IMR-90 (cell line): ENCODE data around the gene MTHFD2L. TPM values are rescaled to one million over a fixed set of nuclear protein-coding genes. Genes with fewer than 3 reads are reported as not detected.

ENCODE experiments used
- ATAC-seq: fragments of 200-7000 bp; cut with Tn5 transposase; 2 replicates; pipeline ENCODE4 v1.9.1; 2020; ENCODE audit warnings: low read depth, mild to moderate bottlenecking, moderate library complexity
- BruUV-seq: library from RNA; stranded (reverse); fragments of 400-500 nt; replicated peaks from 2 replicates; lab custom pipeline; 2021; lab: Mats Ljungman, UMichigan
- CTCF ChIA-PET: fragments of 300-600 bp; formaldehyde crosslinking; extraction: SDS; loops from one replicate; lab custom pipeline; 2021; ENCODE audit warnings: antibody characterized with exemption; lab: Yijun Ruan, JAX
- POLR2A ChIA-PET: fragments of 300-600 bp; sonication (Branson Sonifier 250); formaldehyde crosslinking; loops from one replicate; lab custom pipeline; 2022; ENCODE audit warnings: antibody characterized with exemption; ENCODE audit not compliant: unreplicated experiment; lab: Charles Lee
- DNase-seq: peaks from one replicate; pipeline ENCODE4 v3.0.0; 2013
- H2AFZ ChIP-seq: replicated peaks from 2 replicates; pipeline ENCODE3; 2013; ENCODE audit warnings: low read length, mild to moderate bottlenecking; ENCODE audit not compliant: poor library complexity
- H2AK5ac ChIP-seq: 2 replicates; pipeline ENCODE4 v1.6.1; 2013; ENCODE audit warnings: low read depth, low read length, inconsistent platforms
- H2AK9ac ChIP-seq: replicated peaks from 2 replicates; pipeline ENCODE3; 2013; ENCODE audit warnings: mild to moderate bottlenecking, low read depth, low read length, moderate library complexity; ENCODE audit not compliant: poor library complexity
- H2BK120ac ChIP-seq: 2 replicates; pipeline ENCODE4 v1.6.1; 2013; ENCODE audit warnings: low read depth, low read length, inconsistent platforms
- H2BK15ac ChIP-seq: 3 replicates; pipeline ENCODE4 v1.6.1; 2013; ENCODE audit warnings: low read depth, low read length, inconsistent platforms
- H2BK20ac ChIP-seq: 2 replicates; pipeline ENCODE4 v1.6.1; 2013; ENCODE audit warnings: low read depth, mild to moderate bottlenecking, inconsistent platforms, low read length, moderate library complexity
- H2BK5ac ChIP-seq: 2 replicates; pipeline ENCODE4 v1.6.1; 2013; ENCODE audit warnings: mild to moderate bottlenecking, low read depth, low read length, inconsistent platforms; ENCODE audit not compliant: poor library complexity, severe bottlenecking
- H3K14ac ChIP-seq: replicated peaks from 2 replicates; pipeline ENCODE4 v1.6.1; 2013; ENCODE audit warnings: low read depth, low read length, inconsistent platforms
- H3K18ac ChIP-seq: 2 replicates; pipeline ENCODE4 v1.6.1; 2013; ENCODE audit warnings: low read depth, low read length, control low read depth
- H3K23ac ChIP-seq: 2 replicates; pipeline ENCODE4 v1.6.1; 2013; ENCODE audit warnings: low read depth, low read length, inconsistent platforms
- H3K27ac ChIP-seq: 2 replicates; pipeline ENCODE4 v1.5.1; 2013; ENCODE audit warnings: mild to moderate bottlenecking, control low read depth, low read length; ENCODE audit not compliant: insufficient read depth
- H3K27me3 ChIP-seq: 2 replicates; pipeline ENCODE4 v1.6.1; 2013; ENCODE audit warnings: low read length; ENCODE audit not compliant: control insufficient read depth, insufficient read depth
- H3K36me3 ChIP-seq: 2 replicates; pipeline ENCODE4 v1.6.1; 2013; ENCODE audit warnings: low read length, mixed read lengths; ENCODE audit not compliant: control insufficient read depth, insufficient read depth
- H3K4ac ChIP-seq: 2 replicates; pipeline ENCODE4 v1.6.1; 2013; ENCODE audit warnings: low read depth, low read length, inconsistent platforms
- H3K4me1 ChIP-seq: 2 replicates; pipeline ENCODE4 v1.6.1; 2013; ENCODE audit warnings: low read length, mixed read lengths; ENCODE audit not compliant: control insufficient read depth, insufficient read depth
- H3K4me2 ChIP-seq: 2 replicates; pipeline ENCODE4 v1.6.1; 2013; ENCODE audit warnings: low read depth, mild to moderate bottlenecking, control low read depth, low read length, moderate library complexity
- H3K4me3 ChIP-seq: 2 replicates; pipeline ENCODE4 v1.5.1; 2013; ENCODE audit warnings: low read depth, mild to moderate bottlenecking, control low read depth, low read length, moderate library complexity; ENCODE audit not compliant: insufficient read depth
- H3K56ac ChIP-seq: 2 replicates; pipeline ENCODE4 v1.6.1; 2013; ENCODE audit warnings: low read length, inconsistent platforms; ENCODE audit not compliant: insufficient read depth; ENCODE audit errors: extremely low read depth
- H3K79me1 ChIP-seq, 2 experiments: 2 replicates each; pipeline ENCODE4 v1.6.1; 2013; ENCODE audit warnings: low read length in 2 of 2, inconsistent platforms in 1 of 2, low read depth in 1 of 2
- H3K9ac ChIP-seq: 2 replicates; pipeline ENCODE4 v1.6.1; 2013; ENCODE audit warnings: low read depth, low read length, control low read depth
- H3K9me1 ChIP-seq: 2 replicates; pipeline ENCODE4 v1.6.1; 2013; ENCODE audit warnings: low read length, inconsistent platforms; ENCODE audit not compliant: insufficient read depth
- H3K9me3 ChIP-seq: 2 replicates; pipeline ENCODE4 v1.6.1; 2013; ENCODE audit warnings: low read length; ENCODE audit not compliant: control insufficient read depth, insufficient read depth
- H4K20me1 ChIP-seq: 2 replicates; pipeline ENCODE4 v1.6.1; 2013; ENCODE audit warnings: low read length, inconsistent platforms; ENCODE audit not compliant: insufficient read depth
- H4K5ac ChIP-seq: 2 replicates; pipeline ENCODE4 v1.6.1; 2013; ENCODE audit warnings: mild to moderate bottlenecking, low read depth, low read length, control low read depth
- H4K8ac ChIP-seq, 2 experiments: 2 replicates each; pipeline ENCODE4 v1.6.1; 2013; ENCODE audit warnings: low read depth in 2 of 2, low read length in 2 of 2, control low read depth in 1 of 2, inconsistent platforms in 1 of 2
- H4K91ac ChIP-seq: 2 replicates; pipeline ENCODE4 v1.6.1; 2013; ENCODE audit warnings: low read depth, low read length, inconsistent platforms; ENCODE audit not compliant: insufficient read depth
- BHLHE40 ChIP-seq: fragments of 150-350 bp; IDR thresholded peaks from 2 replicates; pipeline ENCODE4 v1.6.1; 2016; ENCODE audit warnings: mild to moderate bottlenecking, low read depth, low read length
- CEBPB ChIP-seq: IDR thresholded peaks from 2 replicates; pipeline ENCODE4 v1.6.1; 2012; ENCODE audit warnings: low read depth, low read length, improper control_type of control experiment
- CHD1 ChIP-seq: IDR thresholded peaks from 2 replicates; pipeline ENCODE4 v1.6.1; 2012; ENCODE audit warnings: low read depth, low read length, improper control_type of control experiment
- FOS ChIP-seq: fragments of 150-350 bp; IDR thresholded peaks from 2 replicates; pipeline ENCODE4 v1.6.1; 2016; ENCODE audit warnings: low read depth, low read length
- MAFK ChIP-seq: IDR thresholded peaks from 2 replicates; pipeline ENCODE4 v1.6.1; 2012; ENCODE audit warnings: low read depth, low read length, improper control_type of control experiment
- MAZ ChIP-seq: IDR thresholded peaks from 2 replicates; pipeline ENCODE4 v1.6.1; 2012; ENCODE audit warnings: low read depth, mild to moderate bottlenecking, low read length, improper control_type of control experiment, moderate library complexity, borderline replicate concordance
- MXI1 ChIP-seq: IDR thresholded peaks from 2 replicates; pipeline ENCODE4 v1.6.1; 2012; ENCODE audit warnings: low read depth, mild to moderate bottlenecking, low read length, moderate library complexity, borderline replicate concordance
- NFE2L2 ChIP-seq: fragments of 150-350 bp; IDR thresholded peaks from 2 replicates; pipeline ENCODE4 v1.6.1; 2016; ENCODE audit warnings: low read depth, mild to moderate bottlenecking, low read length
- POLR2A ChIP-seq: IDR thresholded peaks from 2 replicates; pipeline ENCODE4 v1.6.1; 2012; ENCODE audit warnings: mild to moderate bottlenecking, low read depth, low read length
- RAD21 ChIP-seq: IDR thresholded peaks from 2 replicates; pipeline ENCODE4 v1.6.1; 2012; ENCODE audit warnings: low read length, improper control_type of control experiment
- RCOR1 ChIP-seq: IDR thresholded peaks from 2 replicates; pipeline ENCODE4 v1.6.1; 2012; ENCODE audit warnings: mild to moderate bottlenecking, low read length, improper control_type of control experiment; ENCODE audit not compliant: insufficient replicate concordance
- RFX5 ChIP-seq: IDR thresholded peaks from 2 replicates; pipeline ENCODE4 v1.8.0; 2012; ENCODE audit warnings: low read depth, mild to moderate bottlenecking, low read length, moderate library complexity
- SMC3 ChIP-seq: fragments of 150-350 bp; IDR thresholded peaks from 2 replicates; pipeline ENCODE4 v1.6.1; 2016; ENCODE audit warnings: low read depth, mild to moderate bottlenecking, antibody characterized with exemption, low read length, moderate library complexity
- WGBS, 2 experiments: methylation state at CpG; one replicate each; pipeline versions ENCODE4 v1.1.5 to v1.1.7; 2013; ENCODE audit warnings: missing lambda C conversion rate in 2 of 2; ENCODE audit not compliant: insufficient read length in 1 of 2; ENCODE audit errors: extremely low coverage in 2 of 2; 5-methylcytosine and 5-hydroxymethylcytosine counted together
- dilution Hi-C: fragments of 300-500 bp; cut with HindIII; formaldehyde crosslinking; loops from one replicate; pipeline ENCODE4 v1.14.3; 2018; ENCODE audit warnings: low sequenced_read_pairs; ENCODE audit not compliant: unreplicated experiment
- in situ Hi-C: fragments of 300-500 bp; cut with MboI; formaldehyde crosslinking; loops from 3 replicates; pipeline ENCODE4 v1.14.3; 2019; ENCODE audit warnings: low sequenced_read_pairs, inconsistent platforms, mixed read lengths
- intact Hi-C: fragments of 100-400 bp; cut with micrococcal nuclease; formaldehyde crosslinking; loops from 2 replicates; pipeline ENCODE4 v1.10.0; 2022
- polyA plus RNA-seq, 3 experiments: library from polyadenylated mRNA; depleted of rRNA; stranded (reverse); fragments of >200 nt; gene quantifications; 2 replicates each; pipeline ENCODE4 v1.2.3, GENCODE V29; 2012; ENCODE audit warnings: low replicate concordance in 1 of 3
- total RNA-seq: library from RNA; depleted of rRNA; stranded (reverse); fragments of >200 nt; gene quantifications from 2 replicates; pipeline ENCODE4 v1.2.3, GENCODE V29; 2012
- TF ChIP-seq, protein P1 (sequence below): fragments of 150-350 bp; IDR thresholded peaks from 2 replicates; pipeline ENCODE4 v1.6.1; 2016; ENCODE audit warnings: low read depth, mild to moderate bottlenecking, low read length, moderate library complexity, borderline replicate concordance
- TF ChIP-seq, protein P2 (sequence below): conservative IDR thresholded peaks from 2 replicates; pipeline ENCODE4 v1.5.1; 2012; ENCODE audit warnings: mild to moderate bottlenecking, low read depth, low read length, improper control_type of control experiment
- TF ChIP-seq, protein P3 (sequence below): fragments of 150-350 bp; IDR thresholded peaks from 2 replicates; pipeline ENCODE4 v1.6.1; 2017; ENCODE audit warnings: mild to moderate bottlenecking, antibody characterized with exemption, low read length, low read depth

The MTHFD2L gene
- total and polyA plus RNA-seq, 2 of the 4 experiments (the other 2 are of a cell fraction) = 2.8 to 4.3 TPM

- Histone ChIP-seq H2BK120ac (no peak overlapping the region), H3K4me3 (no peak overlapping the region), H3K27me3 (no peaks in the 10 kb centered on the region), H3K56ac (no peak overlapping the region), H3K18ac (no peak overlapping the region), H3K9me3 (no peaks in the 10 kb centered on the region), H3K4ac (no peak overlapping the region), H3K79me1 (no peaks in the 10 kb centered on the region), H2BK20ac (no peak overlapping the region), H3K9me1 (peaks cover 3% of the 10 kb centered on the region; the same call in 1 of the 2 replicates), H2AFZ (no peak overlapping the region), H4K8ac (no peak overlapping the region), H4K91ac (no peak overlapping the region), H2AK5ac (no peak overlapping the region), H3K36me3 (no peaks in the 10 kb centered on the region), H3K27ac (no peak overlapping the region), H2BK15ac (no peak overlapping the region), H3K23ac (no peak overlapping the region), H4K5ac (no peak overlapping the region), H3K14ac (no peak overlapping the region), H3K9ac (no peak overlapping the region), H4K20me1 (no peaks in the 10 kb centered on the region), H3K4me2 (no peak overlapping the region), H3K4me1 (peaks cover 2% of the 10 kb centered on the region; the same call in 1 of the 2 replicates), H2BK5ac (no peak overlapping the region), H2AK9ac (no peak overlapping the region)
- ATAC-seq (no peak), DNase-seq (no peak)
- dilution Hi-C loops = no loop called here
- BruUV-seq = no TSS peak
- no peak for TF ChIP-seq CHD1
- no peak for TF ChIP-seq RFX5
- no peak for TF ChIP-seq NFE2L2
- no peak for TF ChIP-seq CEBPB
- TF ChIP-seq MXI1 = no peak
- TF ChIP-seq MAZ = no peak
- TF ChIP-seq MAFK = no peak
- TF ChIP-seq RCOR1 = no peak
- no peak for TF ChIP-seq POLR2A
- TF ChIP-seq RAD21 = no peak
- TF ChIP-seq SMC3 = no peak
- TF ChIP-seq, protein P1, sequence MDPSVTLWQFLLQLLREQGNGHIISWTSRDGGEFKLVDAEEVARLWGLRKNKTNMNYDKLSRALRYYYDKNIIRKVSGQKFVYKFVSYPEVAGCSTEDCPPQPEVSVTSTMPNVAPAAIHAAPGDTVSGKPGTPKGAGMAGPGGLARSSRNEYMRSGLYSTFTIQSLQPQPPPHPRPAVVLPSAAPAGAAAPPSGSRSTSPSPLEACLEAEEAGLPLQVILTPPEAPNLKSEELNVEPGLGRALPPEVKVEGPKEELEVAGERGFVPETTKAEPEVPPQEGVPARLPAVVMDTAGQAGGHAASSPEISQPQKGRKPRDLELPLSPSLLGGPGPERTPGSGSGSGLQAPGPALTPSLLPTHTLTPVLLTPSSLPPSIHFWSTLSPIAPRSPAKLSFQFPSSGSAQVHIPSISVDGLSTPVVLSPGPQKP = no peak
- TF ChIP-seq, protein P2, sequence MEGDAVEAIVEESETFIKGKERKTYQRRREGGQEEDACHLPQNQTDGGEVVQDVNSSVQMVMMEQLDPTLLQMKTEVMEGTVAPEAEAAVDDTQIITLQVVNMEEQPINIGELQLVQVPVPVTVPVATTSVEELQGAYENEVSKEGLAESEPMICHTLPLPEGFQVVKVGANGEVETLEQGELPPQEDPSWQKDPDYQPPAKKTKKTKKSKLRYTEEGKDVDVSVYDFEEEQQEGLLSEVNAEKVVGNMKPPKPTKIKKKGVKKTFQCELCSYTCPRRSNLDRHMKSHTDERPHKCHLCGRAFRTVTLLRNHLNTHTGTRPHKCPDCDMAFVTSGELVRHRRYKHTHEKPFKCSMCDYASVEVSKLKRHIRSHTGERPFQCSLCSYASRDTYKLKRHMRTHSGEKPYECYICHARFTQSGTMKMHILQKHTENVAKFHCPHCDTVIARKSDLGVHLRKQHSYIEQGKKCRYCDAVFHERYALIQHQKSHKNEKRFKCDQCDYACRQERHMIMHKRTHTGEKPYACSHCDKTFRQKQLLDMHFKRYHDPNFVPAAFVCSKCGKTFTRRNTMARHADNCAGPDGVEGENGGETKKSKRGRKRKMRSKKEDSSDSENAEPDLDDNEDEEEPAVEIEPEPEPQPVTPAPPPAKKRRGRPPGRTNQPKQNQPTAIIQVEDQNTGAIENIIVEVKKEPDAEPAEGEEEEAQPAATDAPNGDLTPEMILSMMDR = no peak
- no peak for TF ChIP-seq BHLHE40
- no peak for TF ChIP-seq FOS
- TF ChIP-seq, protein P3, sequence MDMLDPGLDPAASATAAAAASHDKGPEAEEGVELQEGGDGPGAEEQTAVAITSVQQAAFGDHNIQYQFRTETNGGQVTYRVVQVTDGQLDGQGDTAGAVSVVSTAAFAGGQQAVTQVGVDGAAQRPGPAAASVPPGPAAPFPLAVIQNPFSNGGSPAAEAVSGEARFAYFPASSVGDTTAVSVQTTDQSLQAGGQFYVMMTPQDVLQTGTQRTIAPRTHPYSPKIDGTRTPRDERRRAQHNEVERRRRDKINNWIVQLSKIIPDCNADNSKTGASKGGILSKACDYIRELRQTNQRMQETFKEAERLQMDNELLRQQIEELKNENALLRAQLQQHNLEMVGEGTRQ = no peak
- 83% methylated on average over 1 of the region's 4 CpGs; no CpG with 5 or more reads in 1 of the 2 experiments for WGBS, 2 experiments
- ChIA-PET POLR2A (no interaction called here), CTCF (interaction anchor here (0.8 kb wide), 1 partner anchor 11 kb away, joined by 3 read pairs; no protein-coding TSS in a partner anchor)
- intact Hi-C loops = no loop called here
- in situ Hi-C loops = no loop called here
These were observed 47.1 kb downstream of the MTHFD2L start for GRCh38 chr4:74205046-74205445.
